Measurements from ENCODE around the gene RABGAP1L.

DNA sequence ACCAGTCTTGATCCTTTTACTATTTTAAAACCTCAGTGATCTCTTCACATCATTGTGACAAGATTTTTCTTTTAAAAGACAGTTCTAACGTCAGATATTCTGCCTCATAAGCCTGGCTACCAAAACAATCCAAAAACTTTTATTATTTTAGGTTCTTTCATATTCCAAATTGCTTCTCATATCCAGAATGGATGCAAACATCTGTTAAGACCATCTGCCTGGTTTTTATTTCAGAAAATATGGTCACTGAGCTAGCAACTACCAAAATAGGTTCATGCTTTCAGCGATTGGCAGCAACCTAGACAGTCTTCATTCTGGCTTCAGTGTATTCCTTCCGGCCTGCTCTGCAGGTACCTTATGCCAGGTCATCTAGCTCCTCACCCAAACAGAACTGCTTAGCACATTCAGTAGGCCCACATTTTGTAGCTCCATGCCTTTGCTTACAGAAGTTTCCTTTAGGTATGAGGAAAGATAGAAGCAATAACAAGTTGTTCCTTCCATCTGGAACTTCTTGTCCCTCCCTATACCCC is 781.4 kb downstream of the RABGAP1L start:
- TF ChIP-seq, protein P1, sequence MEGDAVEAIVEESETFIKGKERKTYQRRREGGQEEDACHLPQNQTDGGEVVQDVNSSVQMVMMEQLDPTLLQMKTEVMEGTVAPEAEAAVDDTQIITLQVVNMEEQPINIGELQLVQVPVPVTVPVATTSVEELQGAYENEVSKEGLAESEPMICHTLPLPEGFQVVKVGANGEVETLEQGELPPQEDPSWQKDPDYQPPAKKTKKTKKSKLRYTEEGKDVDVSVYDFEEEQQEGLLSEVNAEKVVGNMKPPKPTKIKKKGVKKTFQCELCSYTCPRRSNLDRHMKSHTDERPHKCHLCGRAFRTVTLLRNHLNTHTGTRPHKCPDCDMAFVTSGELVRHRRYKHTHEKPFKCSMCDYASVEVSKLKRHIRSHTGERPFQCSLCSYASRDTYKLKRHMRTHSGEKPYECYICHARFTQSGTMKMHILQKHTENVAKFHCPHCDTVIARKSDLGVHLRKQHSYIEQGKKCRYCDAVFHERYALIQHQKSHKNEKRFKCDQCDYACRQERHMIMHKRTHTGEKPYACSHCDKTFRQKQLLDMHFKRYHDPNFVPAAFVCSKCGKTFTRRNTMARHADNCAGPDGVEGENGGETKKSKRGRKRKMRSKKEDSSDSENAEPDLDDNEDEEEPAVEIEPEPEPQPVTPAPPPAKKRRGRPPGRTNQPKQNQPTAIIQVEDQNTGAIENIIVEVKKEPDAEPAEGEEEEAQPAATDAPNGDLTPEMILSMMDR (IDR thresholded peaks at IDR 0.05) = no peak
- no peak for TF ChIP-seq POLR2A (IDR thresholded peaks at IDR 0.05)

All from thyroid gland (tissue), 4 donors.